ENCODE measurements around the gene UCK2.

UCK2 gene

DNA sequence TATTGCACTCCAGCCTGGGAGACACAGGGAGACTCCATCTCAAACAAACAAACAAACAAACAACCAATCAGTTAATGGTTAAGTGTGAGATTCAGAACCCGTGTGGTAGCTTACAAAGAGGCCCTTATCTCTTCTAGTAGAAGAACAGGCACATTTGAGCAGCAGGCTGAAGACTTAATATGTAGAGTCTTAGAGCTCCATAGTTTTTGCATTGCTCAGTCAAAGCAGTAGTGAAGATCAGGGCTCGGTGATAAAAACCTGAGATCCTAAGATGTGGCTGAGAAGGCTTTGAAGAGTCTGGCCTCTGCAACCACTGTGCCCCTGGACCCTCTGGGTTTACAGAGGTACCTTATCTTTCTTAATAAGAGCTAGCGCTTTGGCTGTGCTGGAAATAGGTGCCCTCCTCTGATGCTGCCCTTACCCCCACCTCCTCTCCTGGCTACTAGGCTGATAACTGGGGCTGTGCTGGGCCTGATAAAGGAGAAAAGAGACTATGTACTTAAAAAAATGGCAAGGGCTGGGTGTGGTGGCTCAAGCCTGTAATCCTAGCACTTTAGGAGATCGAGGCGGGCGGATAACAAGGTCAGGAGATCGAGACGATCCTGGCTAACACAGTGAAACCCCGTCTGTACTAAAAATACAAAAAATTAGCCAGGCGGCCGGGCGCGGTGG, 10.5 kb upstream of the UCK2 start:
- no peak overlapping the region for H3K9ac ChIP-seq (ENCODE audit: low read length)
- H3K27ac ChIP-seq (ENCODE audit: low read length): no peak overlapping the region
- H3K36me3 ChIP-seq (replicated peaks; ENCODE audit: insufficient read depth, low read length): no peaks in the 10 kb centered on the region
- H3K9me3 ChIP-seq (replicated peaks; ENCODE audit: insufficient read depth, low read length): no peaks in the 10 kb centered on the region
- no peaks in the 10 kb centered on the region for H4K20me1 ChIP-seq (ENCODE audit: insufficient read depth, low read length)
- H3K27me3 ChIP-seq (replicated peaks; ENCODE audit: insufficient read depth, low read length): no peaks in the 10 kb centered on the region
- H3F3A ChIP-seq (ENCODE audit: insufficient read depth, low read length): no peaks in the 10 kb centered on the region
- no peak overlapping the region for H3K4me2 ChIP-seq (ENCODE audit: low read depth, low read length)
- no peaks in the 10 kb centered on the region for H3K9me2 ChIP-seq (replicated peaks; ENCODE audit: insufficient read depth, low read length)
- DNase-seq: no peak
- no peaks in the 10 kb centered on the region for H3K79me2 ChIP-seq (ENCODE audit: low read length)
- no peak overlapping the region for H3K4me3 ChIP-seq (ENCODE audit: low read length)
- no peaks in the 10 kb centered on the region for H3K4me1 ChIP-seq (ENCODE audit: low read length)
- H2AFZ ChIP-seq (ENCODE audit: low read length): no peak overlapping the region
- no peak for TF ChIP-seq EZH2phosphoT487 (IDR thresholded peaks at IDR 0.05; ENCODE audit: low read length)
- TF ChIP-seq EZH2 (optimal IDR thresholded peaks at IDR 0.05; ENCODE audit: low read depth, low read length): no peak
- TF ChIP-seq, protein P1, sequence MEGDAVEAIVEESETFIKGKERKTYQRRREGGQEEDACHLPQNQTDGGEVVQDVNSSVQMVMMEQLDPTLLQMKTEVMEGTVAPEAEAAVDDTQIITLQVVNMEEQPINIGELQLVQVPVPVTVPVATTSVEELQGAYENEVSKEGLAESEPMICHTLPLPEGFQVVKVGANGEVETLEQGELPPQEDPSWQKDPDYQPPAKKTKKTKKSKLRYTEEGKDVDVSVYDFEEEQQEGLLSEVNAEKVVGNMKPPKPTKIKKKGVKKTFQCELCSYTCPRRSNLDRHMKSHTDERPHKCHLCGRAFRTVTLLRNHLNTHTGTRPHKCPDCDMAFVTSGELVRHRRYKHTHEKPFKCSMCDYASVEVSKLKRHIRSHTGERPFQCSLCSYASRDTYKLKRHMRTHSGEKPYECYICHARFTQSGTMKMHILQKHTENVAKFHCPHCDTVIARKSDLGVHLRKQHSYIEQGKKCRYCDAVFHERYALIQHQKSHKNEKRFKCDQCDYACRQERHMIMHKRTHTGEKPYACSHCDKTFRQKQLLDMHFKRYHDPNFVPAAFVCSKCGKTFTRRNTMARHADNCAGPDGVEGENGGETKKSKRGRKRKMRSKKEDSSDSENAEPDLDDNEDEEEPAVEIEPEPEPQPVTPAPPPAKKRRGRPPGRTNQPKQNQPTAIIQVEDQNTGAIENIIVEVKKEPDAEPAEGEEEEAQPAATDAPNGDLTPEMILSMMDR (IDR thresholded peaks at IDR 0.05; ENCODE audit: low read length): no peak

DNA sequence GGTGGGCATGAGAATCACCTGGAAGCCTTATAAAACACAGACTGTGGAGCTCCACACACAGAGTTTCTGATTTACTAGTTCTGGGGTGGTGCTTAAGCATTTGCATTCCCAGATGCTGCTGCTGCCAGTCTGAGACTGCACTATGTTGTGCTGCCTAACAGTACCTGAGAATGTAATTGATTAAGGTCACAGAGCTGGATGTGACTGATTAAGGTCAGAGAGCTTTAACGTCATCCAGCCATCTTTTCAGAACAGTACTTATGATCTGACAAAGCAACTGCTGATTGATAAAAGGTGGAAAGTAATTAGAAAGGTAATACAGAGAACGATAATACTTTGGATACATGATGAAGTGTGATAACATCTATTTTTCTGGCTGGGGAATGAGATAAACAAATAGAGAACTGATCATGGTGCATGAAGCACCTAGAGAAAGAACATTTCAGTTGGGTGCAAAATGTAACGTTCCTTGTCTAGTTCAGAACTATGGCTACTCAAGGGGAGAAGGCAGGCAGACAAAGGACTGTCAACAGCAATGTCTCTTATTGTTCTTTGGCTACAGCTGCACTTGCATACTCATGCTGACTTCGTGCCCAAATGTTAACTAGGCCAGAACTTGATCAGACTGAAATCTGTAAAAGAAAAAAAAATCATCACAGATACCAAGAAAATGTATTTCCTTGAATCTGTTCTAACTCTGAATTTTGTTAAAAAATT, 3.7 kb upstream of the UCK2 start:
- Histone ChIP-seq H3K4me2 (ENCODE audit: low read depth, low read length) (no peak overlapping the region), H3K27ac (ENCODE audit: low read length) (no peak overlapping the region), H4K20me1 (ENCODE audit: insufficient read depth, low read length) (no peaks in the 10 kb centered on the region), H3K4me3 (ENCODE audit: low read length) (no peak overlapping the region), H3K9ac (ENCODE audit: low read length) (no peak overlapping the region), H3K27me3 (replicated peaks; ENCODE audit: insufficient read depth, low read length) (no peaks in the 10 kb centered on the region), H3K9me3 (replicated peaks; ENCODE audit: insufficient read depth, low read length) (no peaks in the 10 kb centered on the region), H3K36me3 (replicated peaks; ENCODE audit: insufficient read depth, low read length) (no peaks in the 10 kb centered on the region), H3K9me2 (replicated peaks; ENCODE audit: insufficient read depth, low read length) (no peaks in the 10 kb centered on the region), H2AFZ (ENCODE audit: low read length) (no peak overlapping the region), H3K4me1 (ENCODE audit: low read length) (peaks cover 6% of the 10 kb centered on the region), H3K79me2 (ENCODE audit: low read length) (peaks cover 12% of the 10 kb centered on the region), H3F3A (ENCODE audit: insufficient read depth, low read length) (peaks cover 7% of the 10 kb centered on the region)
- TF ChIP-seq, protein P1 (IDR thresholded peaks at IDR 0.05; ENCODE audit: low read length): no peak
- no peak for TF ChIP-seq EZH2 (optimal IDR thresholded peaks at IDR 0.05; ENCODE audit: low read depth, low read length)
- TF ChIP-seq EZH2phosphoT487 (IDR thresholded peaks at IDR 0.05; ENCODE audit: low read length): no peak
- DNase-seq: no peak

DNA sequence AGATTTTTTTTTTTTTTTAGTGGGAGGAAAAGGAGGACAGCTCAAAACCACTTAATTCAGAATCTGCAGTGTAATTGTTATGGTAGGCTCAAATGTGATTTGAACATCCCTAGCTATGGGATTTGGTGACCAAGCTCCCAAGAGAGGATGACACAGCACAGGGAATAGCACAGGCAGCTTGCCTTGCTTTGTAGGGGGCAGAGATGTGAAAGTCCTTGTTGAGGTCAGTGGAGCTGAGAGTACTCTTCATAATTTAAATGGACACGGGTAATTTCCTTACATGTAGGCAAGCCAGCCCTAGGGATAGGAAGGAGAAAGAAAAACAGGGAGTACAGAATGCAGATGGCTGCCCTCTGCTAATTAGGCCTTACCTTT, 3.2 kb upstream of the UCK2 start:
- Histone ChIP-seq H3K27ac (ENCODE audit: low read length) (no peak overlapping the region), H3K36me3 (replicated peaks; ENCODE audit: insufficient read depth, low read length) (no peaks in the 10 kb centered on the region), H3K4me1 (ENCODE audit: low read length) (peaks cover 6% of the 10 kb centered on the region), H3K27me3 (replicated peaks; ENCODE audit: insufficient read depth, low read length) (no peaks in the 10 kb centered on the region), H2AFZ (ENCODE audit: low read length) (no peak overlapping the region), H3K79me2 (ENCODE audit: low read length) (peaks cover 17% of the 10 kb centered on the region), H3K4me2 (ENCODE audit: low read depth, low read length) (no peak overlapping the region), H4K20me1 (ENCODE audit: insufficient read depth, low read length) (no peaks in the 10 kb centered on the region), H3F3A (ENCODE audit: insufficient read depth, low read length) (peaks cover 7% of the 10 kb centered on the region), H3K9me2 (replicated peaks; ENCODE audit: insufficient read depth, low read length) (no peaks in the 10 kb centered on the region), H3K4me3 (ENCODE audit: low read length) (no peak overlapping the region), H3K9ac (ENCODE audit: low read length) (no peak overlapping the region), H3K9me3 (replicated peaks; ENCODE audit: insufficient read depth, low read length) (no peaks in the 10 kb centered on the region)
- no peak for TF ChIP-seq EZH2phosphoT487 (IDR thresholded peaks at IDR 0.05; ENCODE audit: low read length)
- TF ChIP-seq, protein P1 (IDR thresholded peaks at IDR 0.05; ENCODE audit: low read length): no peak
- no peak for TF ChIP-seq EZH2 (optimal IDR thresholded peaks at IDR 0.05; ENCODE audit: low read depth, low read length)
- no peak for DNase-seq

All from MM.1S (cell line).